NCI-H2107 (cell line): ENCODE data around the gene CLDN2.
"Not testable (repeated sequence)": the region's sequence is repeated elsewhere in the genome, so short reads cannot be mapped to it uniquely, and the experiment has no call there.

ENCODE experiments used
- DNase-seq: peaks from one replicate; lab custom pipeline; 2025; lab: John Stamatoyannopoulos, UW

The CLDN2 gene

DNA sequence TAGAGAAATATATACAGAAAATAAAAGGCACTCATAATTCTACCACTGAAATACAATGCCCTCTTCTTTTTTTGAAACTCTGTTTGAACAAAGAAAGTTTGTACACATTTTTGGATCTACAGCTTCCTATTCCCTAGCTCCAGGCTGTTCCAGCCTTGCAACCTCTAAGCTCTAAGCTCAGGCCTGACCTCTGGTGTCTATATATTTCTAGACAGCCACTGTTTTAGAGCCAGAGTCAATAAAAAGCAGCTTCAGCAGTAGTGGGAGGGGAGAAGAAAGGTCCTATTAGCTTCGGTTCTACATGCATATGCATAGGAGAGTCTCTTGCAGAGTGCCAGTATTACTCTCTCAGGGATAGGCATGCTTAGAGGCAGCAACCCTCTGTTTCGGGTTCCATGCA is 39.7 kb downstream of the CLDN2 start:
- no peak for DNase-seq

- DNase-seq: no peak
Observed at GRCh38 chrX:106963111-106963510, 42.9 kb downstream of the CLDN2 start.

- no peak for DNase-seq
Observed at GRCh38 chrX:106964290-106964689, 44.1 kb downstream of the CLDN2 start.

DNA sequence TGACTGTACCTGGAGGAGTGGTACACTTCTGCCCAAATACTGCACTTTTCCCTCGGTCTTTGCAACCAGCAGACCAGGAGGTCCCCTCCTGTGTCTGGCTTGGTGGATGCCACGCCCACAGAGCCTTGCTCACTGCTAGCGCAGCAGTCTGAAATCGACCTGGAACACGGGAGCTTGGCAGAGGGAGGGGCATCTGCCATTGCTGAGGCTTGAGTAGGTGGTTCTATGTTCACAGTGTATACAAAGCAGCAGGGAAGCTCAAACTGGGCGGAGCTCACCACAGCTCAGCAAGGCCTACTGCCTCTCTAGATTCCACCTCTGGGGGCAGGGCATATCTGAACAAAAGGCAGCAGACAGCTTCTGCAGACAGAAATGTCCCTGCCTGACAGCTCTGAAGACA is 46.3 kb downstream of the CLDN2 start:
- not testable (repeated sequence) for DNase-seq

- no peak for DNase-seq
Observed at GRCh38 chrX:106972896-106973295, 52.7 kb downstream of the CLDN2 start.

- no peak for DNase-seq
Observed at GRCh38 chrX:106973433-106974149, 53.4 kb downstream of the CLDN2 start.

- no peak for DNase-seq
Observed at GRCh38 chrX:106976416-106976815, 56.2 kb downstream of the CLDN2 start.
